ENCODE data around the gene GRB7.
"Not testable (repeated sequence)": the region's sequence is repeated elsewhere in the genome, so short reads cannot be mapped to it uniquely, and the experiment has no call there.

GRB7 gene

GRCh38 chr17:39737760-39738567, at the start of gene GRB7:
TSS of gene GRB7 (plus strand) at chr17:39737938. CDS start at chr17:39742302, 4,364 bp downstream.
- no peak for DNase-seq

- DNase-seq: no peak
Measured at GRCh38 chr17:39688475-39688835, 49.3 kb upstream of the GRB7 start.

- no peak for DNase-seq
Measured at GRCh38 chr17:39688945-39689344, 48.8 kb upstream of the GRB7 start.

GRCh38 chr17:39694593-39694992, 43.1 kb upstream of the GRB7 start:
- DNase-seq: no peak

- DNase-seq: no peak
Measured at GRCh38 chr17:39695089-39695474, 42.7 kb upstream of the GRB7 start.

GRCh38 chr17:39696731-39697130, 41.0 kb upstream of the GRB7 start:
- no peak for DNase-seq

- no peak for DNase-seq
Measured at GRCh38 chr17:39697961-39698360, 39.8 kb upstream of the GRB7 start.

- DNase-seq: not testable (repeated sequence)
Measured at GRCh38 chr17:39699157-39699817, 38.5 kb upstream of the GRB7 start.

- DNase-seq: peak; percentile 24
Measured at GRCh38 chr17:39699818-39700147, 38.0 kb upstream of the GRB7 start, which contains the start of gene ERBB2. TSS of gene ERBB2 (plus strand) at chr17:39700064. CDS start at chr17:39700239, 175 bp downstream.

- no peak for DNase-seq
Measured at GRCh38 chr17:39700148-39700987, 37.4 kb upstream of the GRB7 start.

- DNase-seq: no peak
Measured at GRCh38 chr17:39701012-39701783, 36.5 kb upstream of the GRB7 start.

- no peak for DNase-seq
Measured at GRCh38 chr17:39701784-39702422, 35.8 kb upstream of the GRB7 start.

- no peak for DNase-seq
Measured at GRCh38 chr17:39702901-39703893, 34.5 kb upstream of the GRB7 start.

GRCh38 chr17:39703913-39704312, 33.8 kb upstream of the GRB7 start:
- DNase-seq: no peak

- DNase-seq: no peak
Measured at GRCh38 chr17:39704821-39705551, 32.8 kb upstream of the GRB7 start.

GRCh38 chr17:39705786-39706348, 31.9 kb upstream of the GRB7 start:
- DNase-seq: no peak

- no peak for DNase-seq
Measured at GRCh38 chr17:39706383-39706782, 31.4 kb upstream of the GRB7 start.

- no peak for DNase-seq
Measured at GRCh38 chr17:39706921-39707337, 30.8 kb upstream of the GRB7 start.

- no peak for DNase-seq
Measured at GRCh38 chr17:39709319-39709997, 28.3 kb upstream of the GRB7 start.
